ENCODE data around the gene LCE3A.
"Not testable (repeated sequence)": the region's sequence is repeated elsewhere in the genome, so short reads cannot be mapped to it uniquely, and the experiment has no call there.

LCE3A gene, protein sequence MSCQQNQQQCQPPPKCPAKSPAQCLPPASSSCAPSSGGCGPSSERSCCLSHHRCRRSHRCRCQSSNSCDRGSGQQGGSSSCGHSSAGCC

DNA sequence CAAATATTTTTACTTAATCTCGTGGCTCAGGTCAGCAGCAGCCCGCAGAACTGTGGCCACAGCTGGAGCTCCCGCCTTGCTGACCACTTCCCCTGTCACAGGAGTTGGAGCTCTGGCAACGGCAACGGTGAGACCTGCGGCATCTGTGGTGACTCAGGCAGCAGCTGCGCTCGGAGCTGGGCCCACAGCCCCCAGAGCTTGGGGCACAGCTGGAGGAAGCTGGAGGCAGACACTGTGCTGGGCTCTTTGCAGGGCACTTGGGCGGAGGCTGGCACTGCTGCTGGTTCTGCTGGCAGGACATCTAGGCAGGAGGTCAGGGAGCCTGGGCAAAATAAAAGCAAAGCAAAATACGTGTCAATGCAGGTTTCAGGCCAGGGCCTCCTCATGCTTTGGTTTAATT, at the start of gene LCE3A:
Gene LCE3A (minus strand): TSS at position 301 of the 400 bp plus-strand sequence. CDS start 0 bp downstream, at position 301.
- no peak within 1 kb of the TSS for H3K4me3 ChIP-seq (ENCODE audit: low read depth, low read length)

DNA sequence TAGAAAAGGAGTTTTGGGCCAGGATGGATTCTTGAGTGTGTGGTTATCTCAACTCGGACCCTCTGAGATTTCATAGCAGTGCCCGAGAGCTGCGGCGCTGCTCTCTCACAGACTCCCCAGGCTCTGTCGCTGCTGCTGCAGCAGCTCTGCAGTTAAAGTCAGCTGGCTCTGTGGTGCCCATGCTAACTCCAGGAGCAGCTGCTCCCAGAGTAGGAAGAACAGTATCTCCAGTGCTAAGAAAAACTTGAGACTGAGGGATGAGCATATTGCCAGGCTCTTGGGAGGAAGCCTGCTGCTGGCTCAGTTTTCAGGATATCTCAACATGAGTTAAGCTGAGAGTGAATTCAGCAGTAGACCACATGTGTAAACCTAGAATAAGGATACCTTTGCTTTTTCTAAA, 44.7 kb upstream of the LCE3A start:
- H3K4me3 ChIP-seq (ENCODE audit: low read depth, low read length): no peak overlapping the region

- H3K4me3 ChIP-seq (ENCODE audit: low read depth, low read length): not testable (repeated sequence)
Measured at GRCh38 chr1:152666171-152666570, 43.3 kb upstream of the LCE3A start.

DNA sequence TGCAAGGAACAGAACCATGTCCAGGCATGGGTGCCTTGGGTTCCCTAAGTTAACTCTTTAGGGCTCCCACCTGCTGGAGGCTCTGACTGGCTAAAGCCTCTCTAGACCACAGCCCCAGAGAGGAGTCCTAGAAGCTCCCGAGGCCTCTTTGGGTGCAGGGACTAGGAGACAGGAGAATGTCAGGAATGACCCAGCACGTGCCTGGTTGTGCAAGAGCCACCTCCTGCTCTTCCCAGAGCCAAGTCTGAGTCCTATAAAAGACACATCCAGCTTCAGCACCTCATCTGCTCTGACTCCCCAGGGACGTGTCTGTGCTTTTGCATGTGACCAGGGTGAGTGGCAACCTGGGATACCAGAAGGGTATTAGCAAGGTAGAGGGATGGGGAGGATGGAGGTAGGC, 40.2 kb upstream of the LCE3A start, which contains the start of gene LCE2D:
Gene LCE2D (plus strand): TSS at position 283 of the 400 bp plus-strand sequence. CDS start 726 bp downstream, outside the sequence.
- no peak within 1 kb of the TSS for H3K4me3 ChIP-seq (ENCODE audit: low read depth, low read length)

- H3K4me3 ChIP-seq (ENCODE audit: low read depth, low read length): no peak overlapping the region
Measured at GRCh38 chr1:152658649-152659048, 35.7 kb upstream of the LCE3A start.

GRCh38 chr1:152657677-152658076, 34.8 kb upstream of the LCE3A start:
- no peak overlapping the region for H3K4me3 ChIP-seq (ENCODE audit: low read depth, low read length)

GRCh38 chr1:152656459-152656858, 33.6 kb upstream of the LCE3A start:
- no peak overlapping the region for H3K4me3 ChIP-seq (ENCODE audit: low read depth, low read length)

- H3K4me3 ChIP-seq (ENCODE audit: low read depth, low read length): no peak overlapping the region
Measured at GRCh38 chr1:152654110-152654509, 31.2 kb upstream of the LCE3A start.

- H3K4me3 ChIP-seq (ENCODE audit: low read depth, low read length): no peak overlapping the region
Measured at GRCh38 chr1:152646656-152647055, 23.8 kb upstream of the LCE3A start.

DNA sequence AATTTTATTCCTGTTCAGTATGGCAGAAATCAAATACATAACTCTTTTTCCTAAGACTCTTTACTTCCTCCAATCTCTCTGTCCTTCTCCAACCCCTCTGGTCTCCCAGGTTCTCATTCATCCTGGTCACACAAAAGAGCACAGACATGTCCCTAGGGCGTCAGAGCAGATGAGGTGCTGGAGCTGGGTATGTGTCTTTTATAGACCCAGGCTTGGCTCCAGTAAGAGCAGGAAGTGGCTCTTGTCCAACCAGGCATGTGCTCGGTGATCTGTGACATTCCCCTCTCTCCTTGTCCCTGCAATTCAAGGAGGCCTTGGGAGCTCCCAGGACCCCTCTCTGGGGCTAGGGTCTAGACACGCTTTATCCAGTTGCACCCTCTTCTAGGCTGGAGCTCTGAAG, 22.2 kb upstream of the LCE3A start:
- no peak overlapping the region for H3K4me3 ChIP-seq (ENCODE audit: low read depth, low read length)

DNA sequence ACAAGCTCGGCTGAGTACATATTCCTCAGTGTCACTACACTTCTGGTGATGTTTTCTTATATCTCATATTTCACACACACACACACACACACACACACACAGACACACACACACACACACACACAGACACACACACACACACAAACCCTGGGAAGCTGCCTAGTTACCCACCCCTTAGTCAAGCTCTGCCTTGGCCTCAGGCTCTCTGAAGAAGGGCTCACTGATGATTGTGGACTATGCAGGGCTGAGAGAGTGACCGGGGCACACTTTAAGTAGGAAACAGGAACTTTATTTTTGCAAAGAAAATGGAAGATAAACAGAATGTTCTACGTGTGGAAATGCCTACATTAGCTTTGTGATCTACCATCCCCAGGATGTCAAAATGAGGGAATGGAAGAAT, 21.0 kb upstream of the LCE3A start:
- no peak overlapping the region for H3K4me3 ChIP-seq (ENCODE audit: low read depth, low read length)

- no peak overlapping the region for H3K4me3 ChIP-seq (ENCODE audit: low read depth, low read length)
Measured at GRCh38 chr1:152640351-152640750, 17.4 kb upstream of the LCE3A start.

GRCh38 chr1:152630596-152630995, 7.7 kb upstream of the LCE3A start:
- no peak overlapping the region for H3K4me3 ChIP-seq (ENCODE audit: low read depth, low read length)

GRCh38 chr1:152626744-152627143, 3.8 kb upstream of the LCE3A start:
- no peak overlapping the region for H3K4me3 ChIP-seq (ENCODE audit: low read depth, low read length)

- no peak overlapping the region for H3K4me3 ChIP-seq (ENCODE audit: low read depth, low read length)
Measured at GRCh38 chr1:152623203-152623844, 421 bp upstream of the LCE3A start.

DNA sequence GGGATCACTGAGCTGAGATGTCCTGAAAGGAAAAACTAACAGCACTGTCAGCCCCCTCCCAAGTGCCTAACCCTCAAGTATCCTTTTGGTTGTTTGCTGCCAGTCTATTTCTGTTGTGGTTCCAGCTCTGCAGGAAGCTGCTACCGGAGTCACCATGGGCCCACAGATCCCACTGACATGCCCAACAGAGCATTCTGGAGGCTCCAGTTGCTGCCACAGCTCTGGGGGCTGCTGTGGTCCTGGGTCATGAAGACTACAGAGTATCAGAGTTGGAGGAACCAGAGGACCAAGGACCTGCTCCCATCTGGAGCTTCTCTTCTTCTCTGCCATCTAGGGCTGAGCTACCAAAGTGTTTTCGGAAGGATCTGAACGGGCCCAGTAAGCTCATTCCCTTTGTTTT, 910 bp downstream of the LCE3A start:
- H3K4me3 ChIP-seq (ENCODE audit: low read depth, low read length): no peak overlapping the region

DNA sequence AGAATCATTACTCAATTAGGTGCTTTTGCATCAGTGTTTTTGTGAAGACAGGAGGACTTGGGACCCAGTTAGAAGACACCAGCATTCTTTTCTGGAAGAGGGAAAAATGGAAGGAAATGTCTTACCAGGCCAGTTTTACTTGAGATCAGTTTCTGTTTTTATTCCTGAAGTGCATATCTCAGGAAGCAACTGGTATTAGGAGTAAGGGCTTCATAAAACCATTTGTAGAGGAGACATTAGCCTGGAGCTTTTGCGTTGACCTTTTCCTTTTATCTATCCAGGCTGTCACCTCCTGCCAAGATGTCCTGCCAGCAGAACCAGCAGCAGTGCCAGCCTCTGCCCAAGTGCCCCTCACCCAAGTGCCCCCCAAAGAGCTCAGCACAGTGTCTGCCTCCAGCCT, 9.4 kb downstream of the LCE3A start, which contains the start of gene LCE3B:
Gene LCE3B (plus strand): TSS at position 301 of the 400 bp plus-strand sequence. CDS start 0 bp downstream, at position 301.
- H3K4me3 ChIP-seq (ENCODE audit: low read depth, low read length): no peak within 1 kb of the TSS

DNA sequence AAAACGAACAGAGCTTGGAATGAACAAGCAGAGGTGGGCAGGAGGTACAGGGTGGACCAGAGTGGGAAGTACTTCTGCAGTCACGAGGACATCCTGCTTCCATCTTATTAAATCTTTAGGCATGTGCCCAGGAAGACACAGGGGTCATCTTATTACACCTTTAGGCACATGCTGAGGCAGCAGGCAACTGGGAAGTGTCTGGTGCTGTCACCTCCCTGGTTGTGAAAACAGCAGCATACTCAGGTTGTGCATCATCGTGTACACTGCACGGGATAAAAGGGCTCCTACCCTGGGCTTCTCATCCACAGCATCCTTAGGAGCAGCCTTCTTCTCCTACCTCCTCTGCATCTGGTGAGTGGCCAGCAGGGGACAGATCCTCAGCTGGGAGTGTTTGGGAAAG, 23.0 kb downstream of the LCE3A start, which contains the start of gene LCE3C:
Gene LCE3C (plus strand): TSS at position 301 of the 400 bp plus-strand sequence. CDS start 498 bp downstream, outside the sequence.
- no peak within 1 kb of the TSS for H3K4me3 ChIP-seq (ENCODE audit: low read depth, low read length)

GRCh38 chr1:152596986-152597385, 25.9 kb downstream of the LCE3A start:
- H3K4me3 ChIP-seq (ENCODE audit: low read depth, low read length): no peak overlapping the region

DNA sequence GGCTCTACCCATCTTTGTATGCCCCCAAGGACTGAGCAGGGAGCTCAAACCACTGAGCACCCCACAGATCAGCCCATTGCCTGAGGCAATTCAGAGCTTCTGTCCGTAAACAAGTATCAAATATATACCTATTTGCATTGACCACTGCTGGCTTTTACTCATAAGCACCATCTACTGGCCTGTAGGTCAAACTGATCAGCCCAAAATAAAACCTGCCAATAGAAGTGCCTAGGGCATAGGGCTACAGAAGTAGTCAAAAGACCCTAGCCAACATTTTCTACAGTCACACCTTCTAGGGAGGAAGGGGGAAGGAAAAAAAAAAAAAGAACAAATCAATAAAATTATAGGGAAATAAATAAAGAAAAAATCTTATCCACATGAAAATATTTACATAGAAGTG, 37.3 kb downstream of the LCE3A start:
- H3K4me3 ChIP-seq (ENCODE audit: low read depth, low read length): no peak overlapping the region

- no peak overlapping the region for H3K4me3 ChIP-seq (ENCODE audit: low read depth, low read length)
Measured at GRCh38 chr1:152582647-152583046, 40.3 kb downstream of the LCE3A start.

- no peak within 1 kb of the TSS for H3K4me3 ChIP-seq (ENCODE audit: low read depth, low read length)
Measured at GRCh38 chr1:152580433-152580832, 42.5 kb downstream of the LCE3A start, which contains the start of gene LCE3D. Gene LCE3D (minus strand): TSS chr1:152580516. CDS start chr1:152579936, 580 bp downstream.
